GM19468 (cell line): ENCODE measurements around the gene ADGRB2.

ENCODE experiments used
- ATAC-seq: cut with Tn5 transposase; IDR thresholded peaks from one replicate; pipeline ENCODE4 v1.9.1; 2021; ENCODE audit warnings: mild to moderate bottlenecking, moderate library complexity, moderate number of reproducible peaks; ENCODE audit not compliant: unreplicated experiment; ENCODE audit errors: extremely low read depth

Gene ADGRB2

GRCh38 chr1:31784356-31785019 is 20.3 kb upstream of the ADGRB2 start:
- ATAC-seq, result no peak

- ATAC-seq, result no peak
Measured at GRCh38 chr1:31783846-31784245, 19.7 kb upstream of the ADGRB2 start.

GRCh38 chr1:31782421-31783410 is 18.6 kb upstream of the ADGRB2 start:
- ATAC-seq, result no peak

- ATAC-seq, result no peak
Measured at GRCh38 chr1:31781756-31782371, 17.7 kb upstream of the ADGRB2 start.

- ATAC-seq, result no peak
Measured at GRCh38 chr1:31781138-31781755, 17.1 kb upstream of the ADGRB2 start.

GRCh38 chr1:31780632-31781031 is 16.5 kb upstream of the ADGRB2 start:
- no peak for ATAC-seq

- ATAC-seq, result no peak
Measured at GRCh38 chr1:31779687-31780086, 15.5 kb upstream of the ADGRB2 start.

- no peak for ATAC-seq
Measured at GRCh38 chr1:31778763-31779488, 14.8 kb upstream of the ADGRB2 start.

- ATAC-seq, result no peak
Measured at GRCh38 chr1:31776516-31776915, 12.4 kb upstream of the ADGRB2 start.

GRCh38 chr1:31776032-31776431 is 11.9 kb upstream of the ADGRB2 start:
- no peak for ATAC-seq

GRCh38 chr1:31775210-31775999 is 11.3 kb upstream of the ADGRB2 start:
- ATAC-seq, result no peak

- ATAC-seq, result no peak
Measured at GRCh38 chr1:31774495-31774894, 10.4 kb upstream of the ADGRB2 start.

- ATAC-seq, result no peak
Measured at GRCh38 chr1:31773861-31774260, 9.7 kb upstream of the ADGRB2 start.

GRCh38 chr1:31772669-31773248 is 8.6 kb upstream of the ADGRB2 start:
- ATAC-seq, result no peak

GRCh38 chr1:31771891-31772668 is 7.9 kb upstream of the ADGRB2 start:
- ATAC-seq, result no peak

GRCh38 chr1:31769720-31770390 is 5.7 kb upstream of the ADGRB2 start:
- no peak for ATAC-seq

- no peak for ATAC-seq
Measured at GRCh38 chr1:31768939-31769704, 5.0 kb upstream of the ADGRB2 start.
